B cell (primary cell): ENCODE measurements around the gene NFIC. TPM values are rescaled to one million over a fixed set of nuclear protein-coding genes. Genes with fewer than 3 reads are reported as not detected.

Experiments used
- ATAC-seq: fragments of 200-7000 bp; cut with Tn5 transposase; one replicate; pipeline ENCODE4 v1.10.0; 2021; ENCODE audit warnings: low read depth, mild to moderate bottlenecking, moderate number of reproducible peaks, moderate library complexity
- CTCF ChIA-PET: fragments of 350-600 bp; sonication (Branson Sonifier 250); formaldehyde crosslinking; loops from one replicate; lab custom pipeline; 2021; ENCODE audit warnings: antibody characterized with exemption, inconsistent platforms; lab: Charles Lee
- POLR2A ChIA-PET: fragments of 350-600 bp; sonication (Branson Sonifier 250); formaldehyde crosslinking; loops from one replicate; lab custom pipeline; 2021; ENCODE audit warnings: antibody characterized with exemption; lab: Charles Lee
- DNase-seq: peaks from one replicate; pipeline ENCODE4 v3.0.0; 2013
- H2AFZ ChIP-seq: 2 replicates; pipeline ENCODE4 v1.6.1; 2012; ENCODE audit warnings: mild to moderate bottlenecking, low read depth, low read length; ENCODE audit not compliant: insufficient read depth, poor library complexity, severe bottlenecking
- H3K27ac ChIP-seq, 2 donors: 1 replicate in 1 of 2; 2 replicates in 1 of 2; pipeline ENCODE4 v1.5.1; 2012 to 2013; ENCODE audit warnings: low read length in 2 of 2, mild to moderate bottlenecking in 2 of 2, moderate library complexity in 1 of 2
- H3K27me3 ChIP-seq, 4 experiments: fragments of 200-600 bp in 1 of 4; sonication (generic) in 1 of 4; replicated peaks in 1 of 4; 1 replicate in 2 of 4; 2 replicates in 2 of 4; pipeline versions ENCODE4 v1.6.1 to v1.7.0; 2013 to 2016; ENCODE audit warnings: low read length in 3 of 4, mild to moderate bottlenecking in 2 of 4, mixed read lengths in 1 of 4, moderate library complexity in 1 of 4; ENCODE audit not compliant: insufficient read depth in 4 of 4, control insufficient read depth in 3 of 4; ENCODE audit errors: control extremely low read depth in 1 of 4
- H3K36me3 ChIP-seq, 2 experiments: replicated peaks in 1 of 2; 1 replicate in 1 of 2; 2 replicates in 1 of 2; pipeline versions ENCODE4 v1.6.1 to v1.7.1; 2013; ENCODE audit warnings: low read length in 1 of 2; ENCODE audit not compliant: insufficient read depth in 2 of 2, control insufficient read depth in 1 of 2; ENCODE audit errors: control extremely low read depth in 1 of 2, extremely low read depth in 1 of 2
- H3K4me1 ChIP-seq, 2 donors: fragments of 200-600 bp in 1 of 2; sonication (generic) in 1 of 2; 1 replicate in 1 of 2; 2 replicates in 1 of 2; pipeline versions ENCODE4 v1.5.1 to v1.6.1; 2013 to 2017; ENCODE audit warnings: low read length in 2 of 2; ENCODE audit not compliant: control insufficient read depth in 2 of 2, insufficient read depth in 2 of 2
- H3K4me2 ChIP-seq: replicated peaks from 2 replicates; pipeline ENCODE3; 2012; ENCODE audit warnings: mild to moderate bottlenecking, low read depth, low read length; ENCODE audit not compliant: poor library complexity, severe bottlenecking
- H3K4me3 ChIP-seq, 5 experiments: fragments of 200-600 bp in 1 of 5; sonication (generic) in 1 of 5; 1 replicate in 3 of 5; 2 replicates in 2 of 5; pipeline versions ENCODE4 v1.5.1 to v1.7.0; 2011 to 2016; ENCODE audit warnings: low read length in 4 of 5, mild to moderate bottlenecking in 4 of 5, low read depth in 2 of 5, control low read depth in 1 of 5, moderate library complexity in 1 of 5; ENCODE audit not compliant: insufficient read depth in 1 of 5; ENCODE audit errors: control extremely low read depth in 1 of 5, extremely low read depth in 1 of 5
- H3K79me2 ChIP-seq: fragments of 200-600 bp; sonication (generic); one replicate; pipeline ENCODE4 v1.6.0; 2016; ENCODE audit warnings: low read length; ENCODE audit not compliant: control insufficient read depth, insufficient read depth
- H3K9ac ChIP-seq: fragments of 200-600 bp; sonication (generic); 2 replicates; pipeline ENCODE4 v1.6.1; 2017; ENCODE audit warnings: mild to moderate bottlenecking, low read length, moderate library complexity
- H3K9me3 ChIP-seq, 3 donors: one replicate each; pipeline versions ENCODE4 v1.6.1 to v1.7.1; 2013; ENCODE audit warnings: low read length in 2 of 3; ENCODE audit not compliant: control insufficient read depth in 2 of 3, insufficient read depth in 1 of 3; ENCODE audit errors: control extremely low read depth in 1 of 3
- H4K20me1 ChIP-seq: 2 replicates; pipeline ENCODE4 v1.6.0; 2012; ENCODE audit warnings: mild to moderate bottlenecking, low read length; ENCODE audit not compliant: insufficient read depth, control insufficient read depth, poor library complexity, severe bottlenecking
- H3K27ac Mint-ChIP-seq: one replicate; pipeline ENCODE4 v1.8.0; 2021; ENCODE audit warnings: mixed read lengths
- H3K27me3 Mint-ChIP-seq: one replicate; pipeline ENCODE4 v1.8.0; 2021; ENCODE audit warnings: mixed read lengths
- H3K4me1 Mint-ChIP-seq: one replicate; pipeline ENCODE4 v1.8.0; 2021; ENCODE audit warnings: mixed read lengths
- H3K4me3 Mint-ChIP-seq: one replicate; pipeline ENCODE4 v1.8.0; 2021; ENCODE audit warnings: mixed read lengths
- H3K9me3 Mint-ChIP-seq: one replicate; pipeline ENCODE4 v1.8.0; 2022; ENCODE audit warnings: mixed read lengths; ENCODE audit not compliant: insufficient read depth
- EZH2 ChIP-seq: IDR thresholded peaks from 2 replicates; pipeline ENCODE4 v1.6.1; 2012; ENCODE audit warnings: borderline replicate concordance, low read depth, mild to moderate bottlenecking, moderate library complexity, low read length; ENCODE audit not compliant: insufficient read depth, poor library complexity, severe bottlenecking
- WGBS: methylation state at CpG from one replicate; pipeline ENCODE4 v1.1.5; 2013; ENCODE audit warnings: missing lambda C conversion rate; ENCODE audit not compliant: insufficient coverage; 5-methylcytosine and 5-hydroxymethylcytosine counted together
- intact Hi-C: fragments of 100-400 bp; cut with micrococcal nuclease; formaldehyde crosslinking; loops from one replicate; pipeline ENCODE4 v1.10.0; 2022
- polyA plus RNA-seq: library from polyadenylated mRNA; depleted of rRNA; stranded (reverse); fragments of >200 nt; gene quantifications from 2 replicates; pipeline ENCODE4 v1.2.3, GENCODE V29; 2012
- total RNA-seq, 2 donors: library from RNA; stranded (reverse); fragments of 120-200 nt in 1 of 2; gene quantifications; 1 replicate in 1 of 2; 2 replicates in 1 of 2; pipeline versions ENCODE4 v1.2.3 to v1.2.4, GENCODE V29; 2013 to 2022
- TF ChIP-seq, protein P1 (sequence below): fragments of 200-600 bp; IDR thresholded peaks from one replicate; pipeline ENCODE4 v1.8.0; 2022; ENCODE audit warnings: antibody characterized with exemption, mild to moderate bottlenecking

The NFIC gene
- total and polyA plus RNA-seq, 2 donors (not counting 1 experiment from before 2014, with no cell fraction given), result 3.8 to 23.6 TPM

DNA sequence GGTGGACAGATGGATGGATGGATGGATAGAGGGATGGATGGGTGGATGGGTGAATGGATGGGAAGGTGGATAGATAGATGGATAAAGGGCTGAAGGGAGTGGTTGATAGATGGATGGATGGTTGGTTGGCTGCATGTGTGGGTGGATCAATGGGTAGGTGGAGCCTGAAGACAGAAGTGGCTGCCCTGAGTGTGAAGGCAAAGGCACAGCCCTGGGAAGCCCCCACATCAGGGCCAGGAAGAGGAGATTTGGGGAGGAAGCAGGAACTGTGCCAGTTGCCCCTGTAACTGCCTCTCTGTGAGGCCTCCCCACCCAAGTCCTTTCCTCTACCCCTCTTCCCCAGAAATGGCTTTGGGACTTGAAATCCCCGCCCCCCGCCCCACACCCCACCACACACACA, 43.4 kb upstream of the NFIC start:
- ATAC-seq (no peak), DNase-seq (no peak)
- intact Hi-C loops, result no loop called here
- Mint-ChIP-seq H3K27me3 (peaks cover 31% of the 10 kb centered on the region), H3K4me3 (no peak overlapping the region), H3K9me3 (no peaks in the 10 kb centered on the region), H3K27ac (no peak overlapping the region), H3K4me1 (no peaks in the 10 kb centered on the region)
- Histone ChIP-seq H4K20me1 (no peaks in the 10 kb centered on the region), H3K4me2 (no peak overlapping the region), H3K4me1 (no peaks in the 10 kb centered on the region), H3K9ac (no peak overlapping the region), H2AFZ (no peak overlapping the region), H3K27ac (no peak overlapping the region), H3K9me3 (peaks cover 0 to 6% (median 0%) of the 10 kb centered on the region in 3 donors), H3K79me2 (no peaks in the 10 kb centered on the region), H3K4me3 (no peak overlapping the region), H3K36me3 (no peaks in the 10 kb centered on the region), H3K27me3 (peaks cover 0 to 18% (median 0%) of the 10 kb centered on the region in 4 experiments)
- no peak for TF ChIP-seq EZH2
- TF ChIP-seq, protein P1, sequence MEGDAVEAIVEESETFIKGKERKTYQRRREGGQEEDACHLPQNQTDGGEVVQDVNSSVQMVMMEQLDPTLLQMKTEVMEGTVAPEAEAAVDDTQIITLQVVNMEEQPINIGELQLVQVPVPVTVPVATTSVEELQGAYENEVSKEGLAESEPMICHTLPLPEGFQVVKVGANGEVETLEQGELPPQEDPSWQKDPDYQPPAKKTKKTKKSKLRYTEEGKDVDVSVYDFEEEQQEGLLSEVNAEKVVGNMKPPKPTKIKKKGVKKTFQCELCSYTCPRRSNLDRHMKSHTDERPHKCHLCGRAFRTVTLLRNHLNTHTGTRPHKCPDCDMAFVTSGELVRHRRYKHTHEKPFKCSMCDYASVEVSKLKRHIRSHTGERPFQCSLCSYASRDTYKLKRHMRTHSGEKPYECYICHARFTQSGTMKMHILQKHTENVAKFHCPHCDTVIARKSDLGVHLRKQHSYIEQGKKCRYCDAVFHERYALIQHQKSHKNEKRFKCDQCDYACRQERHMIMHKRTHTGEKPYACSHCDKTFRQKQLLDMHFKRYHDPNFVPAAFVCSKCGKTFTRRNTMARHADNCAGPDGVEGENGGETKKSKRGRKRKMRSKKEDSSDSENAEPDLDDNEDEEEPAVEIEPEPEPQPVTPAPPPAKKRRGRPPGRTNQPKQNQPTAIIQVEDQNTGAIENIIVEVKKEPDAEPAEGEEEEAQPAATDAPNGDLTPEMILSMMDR, result no peak
- POLR2A ChIA-PET, result interaction anchor here (0.6 kb wide), 1 partner anchor 106 kb away, joined by 3 read pairs; no protein-coding TSS in a partner anchor
- no CpG with 5 or more reads among the region's 2 CpGs for WGBS
- CTCF ChIA-PET, result interaction anchor here (1.4 kb wide), 2 partner anchors 107 to 162 kb away, joined by 4 to 7 read pairs; no protein-coding TSS in a partner anchor

DNA sequence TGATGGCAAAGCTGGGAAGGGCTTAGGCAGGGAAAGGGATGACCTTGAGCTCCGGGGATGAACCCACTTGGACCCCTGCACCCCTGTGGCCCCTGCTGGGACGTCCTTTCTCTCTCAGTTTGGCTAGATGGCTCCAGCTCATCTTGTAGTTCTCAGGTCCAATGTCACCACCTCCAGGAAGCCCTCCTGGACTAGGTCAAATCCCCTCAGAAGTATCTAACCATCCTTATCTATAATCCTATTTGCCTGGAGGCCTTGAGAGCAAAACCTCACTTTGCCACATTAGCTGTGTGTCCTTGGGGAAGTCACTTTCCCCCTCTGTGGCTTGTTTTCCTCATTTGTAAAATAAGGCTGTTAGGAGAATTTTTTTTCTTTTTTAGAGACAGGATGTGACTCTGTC, 42.7 kb upstream of the NFIC start:
- H3K4me1 ChIP-seq, result no peaks in the 10 kb centered on the region
- H3K4me3 Mint-ChIP-seq, result no peak overlapping the region
- POLR2A ChIA-PET, result interaction anchor here (0.6 kb wide), 1 partner anchor 105 kb away, joined by 3 read pairs; no protein-coding TSS in a partner anchor
- CTCF ChIA-PET, result interaction anchor here (1.4 kb wide), 2 partner anchors 106 to 162 kb away, joined by 4 to 7 read pairs; no protein-coding TSS in a partner anchor
- no peaks in the 10 kb centered on the region for H3K4me1 Mint-ChIP-seq
- DNase-seq (no peak), ATAC-seq (no peak)
- H3K9ac ChIP-seq, result no peak overlapping the region
- H3K4me2 ChIP-seq, result no peak overlapping the region
- H3K4me3 ChIP-seq, result no peak overlapping the region
- H3K36me3 ChIP-seq, result no peaks in the 10 kb centered on the region
- H3K27me3 ChIP-seq, result peaks cover 0 to 14% (median 0%) of the 10 kb centered on the region in 4 experiments
- H2AFZ ChIP-seq, result no peak overlapping the region
- no peak for TF ChIP-seq EZH2
- TF ChIP-seq, protein P1, result no peak
- no peaks in the 10 kb centered on the region for H3K9me3 Mint-ChIP-seq
- H4K20me1 ChIP-seq, result no peaks in the 10 kb centered on the region
- H3K79me2 ChIP-seq, result no peaks in the 10 kb centered on the region
- H3K27me3 Mint-ChIP-seq, result peaks cover 36% of the 10 kb centered on the region
- WGBS, result 66% methylated on average over 2 of the region's 2 CpGs
- peaks cover 0 to 6% (median 0%) of the 10 kb centered on the region in 3 donors for H3K9me3 ChIP-seq
- intact Hi-C loops, result no loop called here
- no peak overlapping the region for H3K27ac Mint-ChIP-seq
- H3K27ac ChIP-seq, result no peak overlapping the region
